SK-N-MC (cell line): ENCODE measurements around the gene VSTM4.

ENCODE experiments used
- EZH2 ChIP-seq: fragments of 200-600 bp; sonication (generic); IDR thresholded peaks from one replicate; pipeline ENCODE4 v1.6.1; 2017; ENCODE audit warnings: antibody characterized with exemption
- POLR2AphosphoS5 ChIP-seq: IDR thresholded peaks from 2 replicates; pipeline ENCODE4 v1.6.1; 2012; ENCODE audit warnings: mild to moderate bottlenecking, low read depth, low read length, borderline replicate concordance

- TF ChIP-seq EZH2 (no peak), POLR2AphosphoS5 (no peak)
Measured at GRCh38 chr10:49066944-49067730, 48.2 kb downstream of the VSTM4 start.
